ENCODE results near the gene PRKCA.

- TF ChIP-seq CTCF (IDR thresholded peaks at IDR 0.05; ENCODE audit: low read depth, low read length), result peak; percentile 62
- TF ChIP-seq EZH2phosphoT487 (IDR thresholded peaks at IDR 0.05; ENCODE audit: low read depth), result no peak
Observed at GRCh38 chr17:66290101-66290722, 12.2 kb upstream of the PRKCA start.
